Sigmoid colon (tissue), 7 donors: ENCODE results near the gene DNHD1. TPM values are rescaled to one million over a fixed set of nuclear protein-coding genes. Genes with fewer than 3 reads are reported as not detected.

Source experiments
- DNase-seq: peaks from one replicate; pipeline ENCODE4 v3.0.0-alpha.2; 2019
- H3K27ac ChIP-seq, 4 donors: fragments of 200-600 bp; sonication (generic); one replicate each; pipeline ENCODE4 v1.5.1; 2016 to 2019; ENCODE audit warnings: mild to moderate bottlenecking in 1 of 4
- H3K27me3 ChIP-seq, 3 donors: fragments of 200-600 bp; sonication (generic); one replicate each; pipeline ENCODE4 v1.5.1; 2019; ENCODE audit warnings: mild to moderate bottlenecking in 1 of 3
- H3K36me3 ChIP-seq, 4 donors: fragments of 200-600 bp; sonication (generic); one replicate each; pipeline ENCODE4 v1.5.1; 2016 to 2019
- H3K4me1 ChIP-seq, 4 donors: fragments of 200-600 bp; sonication (generic); one replicate each; pipeline ENCODE4 v1.5.1; 2017 to 2019
- H3K4me3 ChIP-seq, 4 donors: fragments of 200-600 bp; sonication (generic); one replicate each; pipeline ENCODE4 v1.5.1; 2017 to 2019; ENCODE audit warnings: mild to moderate bottlenecking in 2 of 4, moderate library complexity in 1 of 4
- H3K9me3 ChIP-seq, 4 donors: fragments of 200-600 bp in 3 of 4; sonication (generic) in 3 of 4; one replicate each; pipeline versions ENCODE4 v1.5.1 to v1.6.1; 2013 to 2019
- EP300 ChIP-seq, 4 donors: sonication (generic); formaldehyde crosslinking; IDR thresholded peaks; one replicate each; pipeline ENCODE4 v1.6.1; 2017; ENCODE audit warnings: antibody characterized with exemption in 4 of 4
- POLR2A ChIP-seq, 2 donors: fragments of 450-650 bp; IDR thresholded peaks; one replicate each; pipeline ENCODE4 v1.6.1; 2016; ENCODE audit warnings: antibody characterized with exemption in 2 of 2, mild to moderate bottlenecking in 2 of 2, moderate library complexity in 2 of 2
- POLR2AphosphoS5 ChIP-seq, 4 donors: sonication (generic); formaldehyde crosslinking; IDR thresholded peaks; one replicate each; pipeline ENCODE4 v1.6.1; 2017; ENCODE audit warnings: antibody characterized with exemption in 4 of 4
- WGBS, 2 donors: extraction: QIAGEN DNeasy Blood & Tissue Kit; methylation state at CpG; one replicate each; pipeline ENCODE4 v1.1.7; 2013; 5-methylcytosine and 5-hydroxymethylcytosine counted together
- intact Hi-C: fragments of 100-400 bp; cut with DNase I; formaldehyde crosslinking; loops from one replicate; pipeline ENCODE4 v1.15.1; 2023
- polyA plus RNA-seq, 3 donors: library from polyadenylated mRNA; stranded (reverse); fragments of 200-250 nt; gene quantifications; one replicate each; pipeline ENCODE4 v1.2.3, GENCODE V29; 2013
- total RNA-seq, 4 donors: library from RNA; depleted of rRNA; stranded (reverse); fragments of >200 nt; gene quantifications; one replicate each; pipeline ENCODE4 v1.1.0, GENCODE V29; 2016
- TF ChIP-seq, protein P1 (sequence below), 4 experiments: fragments of 450-650 bp in 3 of 4; fragments of 200-600 bp in 1 of 4; IDR thresholded peaks; one replicate each; pipeline ENCODE4 v1.5.1; 2016 to 2019; ENCODE audit warnings: antibody characterized with exemption in 4 of 4, mild to moderate bottlenecking in 3 of 4, moderate library complexity in 2 of 4
- donor health status: healthy with polysubstance abuse.
- donor health status: Bipolar disorder and iron deficiency.
- donor health status: healthy.

Gene DNHD1
- total and polyA plus RNA-seq, 7 donors, result 1.4 to 29.9 (median 12.5) TPM

- no peak for DNase-seq
- WGBS, 2 donors, result 24 to 73% methylated on average over 4 of the region's 4 CpGs
- H3K36me3 ChIP-seq, result peaks cover 0 to 64% (median 12%) of the 10 kb centered on the region in 4 donors
- TF ChIP-seq EP300 (IDR thresholded peaks at IDR 0.05) (no peak), POLR2A (IDR thresholded peaks at IDR 0.05) (no peak), POLR2AphosphoS5 (IDR thresholded peaks at IDR 0.05) (no peak)
- TF ChIP-seq, protein P1, sequence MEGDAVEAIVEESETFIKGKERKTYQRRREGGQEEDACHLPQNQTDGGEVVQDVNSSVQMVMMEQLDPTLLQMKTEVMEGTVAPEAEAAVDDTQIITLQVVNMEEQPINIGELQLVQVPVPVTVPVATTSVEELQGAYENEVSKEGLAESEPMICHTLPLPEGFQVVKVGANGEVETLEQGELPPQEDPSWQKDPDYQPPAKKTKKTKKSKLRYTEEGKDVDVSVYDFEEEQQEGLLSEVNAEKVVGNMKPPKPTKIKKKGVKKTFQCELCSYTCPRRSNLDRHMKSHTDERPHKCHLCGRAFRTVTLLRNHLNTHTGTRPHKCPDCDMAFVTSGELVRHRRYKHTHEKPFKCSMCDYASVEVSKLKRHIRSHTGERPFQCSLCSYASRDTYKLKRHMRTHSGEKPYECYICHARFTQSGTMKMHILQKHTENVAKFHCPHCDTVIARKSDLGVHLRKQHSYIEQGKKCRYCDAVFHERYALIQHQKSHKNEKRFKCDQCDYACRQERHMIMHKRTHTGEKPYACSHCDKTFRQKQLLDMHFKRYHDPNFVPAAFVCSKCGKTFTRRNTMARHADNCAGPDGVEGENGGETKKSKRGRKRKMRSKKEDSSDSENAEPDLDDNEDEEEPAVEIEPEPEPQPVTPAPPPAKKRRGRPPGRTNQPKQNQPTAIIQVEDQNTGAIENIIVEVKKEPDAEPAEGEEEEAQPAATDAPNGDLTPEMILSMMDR (IDR thresholded peaks at IDR 0.05), result no peak
- no peak overlapping the region for H3K4me3 ChIP-seq
- no peaks in the 10 kb centered on the region for H3K9me3 ChIP-seq
- intact Hi-C loops, result no loop called here
- no peak overlapping the region for H3K27ac ChIP-seq
- no peaks in the 10 kb centered on the region for H3K27me3 ChIP-seq
- no peaks in the 10 kb centered on the region for H3K4me1 ChIP-seq
These were observed 7.8 kb upstream of the DNHD1 start for GRCh38 chr11:6489306-6489705.

GRCh38 chr11:6498121-6498520 is 1.0 kb downstream of the DNHD1 start:
- TF ChIP-seq POLR2A (IDR thresholded peaks at IDR 0.05) (no peak), EP300 (IDR thresholded peaks at IDR 0.05) (no peak), POLR2AphosphoS5 (IDR thresholded peaks at IDR 0.05) (no peak)
- TF ChIP-seq, protein P1 (IDR thresholded peaks at IDR 0.05), result no peak
- Histone ChIP-seq H3K27ac (peak overlapping the region in 3 of 4 donors; percentile 71 to 76 (median 76)), H3K27me3 (no peaks in the 10 kb centered on the region), H3K4me3 (no peak overlapping the region), H3K36me3 (peaks cover 0 to 23% (median 0%) of the 10 kb centered on the region in 4 donors), H3K4me1 (peaks cover 0 to 28% (median 23%) of the 10 kb centered on the region in 4 donors), H3K9me3 (no peaks in the 10 kb centered on the region)
- intact Hi-C loops, result no loop called here
- DNase-seq, result no peak
- WGBS, 2 donors, result 82 to 86% methylated on average over 7 of the region's 7 CpGs

DNA sequence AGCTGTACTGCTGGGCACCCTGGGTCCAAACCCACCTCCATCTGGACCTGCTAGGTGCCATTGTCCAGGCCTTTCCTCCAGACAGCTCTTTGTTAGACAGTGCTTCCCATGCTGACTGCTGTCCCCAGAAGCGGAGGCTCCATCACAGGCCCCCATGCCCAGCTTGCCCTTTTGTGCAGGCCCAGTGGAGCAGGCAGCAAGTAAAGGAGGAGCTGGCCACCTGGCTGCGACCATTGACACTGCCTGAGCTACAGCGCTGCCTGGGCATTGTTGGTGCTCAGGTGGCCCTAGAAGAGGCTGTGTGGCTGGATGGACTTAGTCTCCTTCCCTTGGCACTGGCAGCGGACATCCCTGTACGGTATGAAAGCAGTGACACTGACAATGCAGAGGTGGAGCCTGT is 1.5 kb downstream of the DNHD1 start:
- Histone ChIP-seq H3K36me3 (peaks cover 0 to 25% (median 0%) of the 10 kb centered on the region in 4 donors), H3K27me3 (no peaks in the 10 kb centered on the region), H3K9me3 (no peaks in the 10 kb centered on the region), H3K4me1 (peaks cover 0 to 28% (median 23%) of the 10 kb centered on the region in 4 donors), H3K27ac (peak overlapping the region in 3 of 4 donors; percentile 71 to 76 (median 76)), H3K4me3 (no peak overlapping the region)
- TF ChIP-seq, protein P1 (IDR thresholded peaks at IDR 0.05), result no peak
- TF ChIP-seq EP300 (IDR thresholded peaks at IDR 0.05) (no peak), POLR2A (IDR thresholded peaks at IDR 0.05) (no peak), POLR2AphosphoS5 (IDR thresholded peaks at IDR 0.05) (no peak)
- DNase-seq, result no peak
- WGBS, 2 donors, result 92 to 95% methylated on average over 5 of the region's 5 CpGs
- intact Hi-C loops, result no loop called here

DNA sequence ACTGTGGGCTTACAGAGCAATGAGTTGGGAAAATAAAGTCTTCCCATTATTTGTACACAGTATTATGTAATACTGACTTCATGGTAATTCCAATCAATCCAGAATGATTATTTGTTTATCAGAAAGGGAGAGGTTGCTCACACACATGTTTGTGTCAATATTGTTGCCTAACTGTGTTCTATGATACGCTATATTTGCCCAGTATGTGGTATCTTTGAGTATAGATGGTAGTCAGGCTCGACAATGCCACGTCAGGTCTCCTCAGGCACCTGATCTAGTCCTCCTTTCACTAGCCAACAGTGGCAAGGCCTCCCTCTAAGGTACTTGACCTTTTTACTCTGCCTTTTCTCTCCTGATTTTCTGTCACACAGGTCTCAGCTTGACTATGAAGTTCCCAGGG is 5.3 kb downstream of the DNHD1 start:
- H3K36me3 ChIP-seq, result peaks cover 0 to 26% (median 4%) of the 10 kb centered on the region in 4 donors
- no peak for DNase-seq
- H3K27me3 ChIP-seq, result no peaks in the 10 kb centered on the region
- intact Hi-C loops, result no loop called here
- H3K4me1 ChIP-seq, result peaks cover 0 to 31% (median 22%) of the 10 kb centered on the region in 4 donors
- 94 to 95% methylated on average over 3 of the region's 3 CpGs for WGBS, 2 donors
- TF ChIP-seq EP300 (IDR thresholded peaks at IDR 0.05), result no peak
- no peak for TF ChIP-seq POLR2AphosphoS5 (IDR thresholded peaks at IDR 0.05)
- TF ChIP-seq, protein P1 (IDR thresholded peaks at IDR 0.05), result no peak
- TF ChIP-seq POLR2A (IDR thresholded peaks at IDR 0.05), result no peak
- H3K4me3 ChIP-seq, result no peak overlapping the region
- no peak overlapping the region for H3K27ac ChIP-seq
- H3K9me3 ChIP-seq, result no peaks in the 10 kb centered on the region

GRCh38 chr11:6504166-6504565 is 7.1 kb downstream of the DNHD1 start:
- H3K4me3 ChIP-seq, result no peak overlapping the region
- peaks cover 0 to 33% (median 4%) of the 10 kb centered on the region in 4 donors for H3K36me3 ChIP-seq
- no peaks in the 10 kb centered on the region for H3K27me3 ChIP-seq
- DNase-seq, result no peak
- no peaks in the 10 kb centered on the region for H3K9me3 ChIP-seq
- H3K4me1 ChIP-seq, result peaks cover 0 to 17% (median 8%) of the 10 kb centered on the region in 4 donors
- no peak for TF ChIP-seq POLR2AphosphoS5 (IDR thresholded peaks at IDR 0.05)
- TF ChIP-seq, protein P1 (IDR thresholded peaks at IDR 0.05), result no peak
- no peak for TF ChIP-seq EP300 (IDR thresholded peaks at IDR 0.05)
- no peak for TF ChIP-seq POLR2A (IDR thresholded peaks at IDR 0.05)
- no peak overlapping the region for H3K27ac ChIP-seq
- intact Hi-C loops, result no loop called here
- 91 to 92% methylated on average over 3 of the region's 3 CpGs for WGBS, 2 donors
